H9 (cell line): ENCODE data around the gene ZMAT5. TPM values are rescaled to one million over a fixed set of nuclear protein-coding genes. Genes with fewer than 3 reads are reported as not detected.

Experiments
- DNase-seq: peaks from one replicate; pipeline ENCODE4 v3.0.0-alpha.2; 2017
- H2AFZ ChIP-seq: one replicate; pipeline ENCODE4 v1.6.1; 2013; ENCODE audit warnings: mild to moderate bottlenecking, low read length, control low read depth, moderate library complexity
- H2AK5ac ChIP-seq: 2 replicates; pipeline ENCODE4 v1.6.1; 2013; ENCODE audit warnings: low read length, control low read depth, mixed read lengths; ENCODE audit not compliant: insufficient read length
- H2BK120ac ChIP-seq: one replicate; pipeline ENCODE4 v1.6.1; 2013; ENCODE audit warnings: low read depth, mild to moderate bottlenecking, low read length, control low read depth, inconsistent platforms; ENCODE audit not compliant: poor library complexity, severe bottlenecking
- H2BK12ac ChIP-seq: 2 replicates; pipeline ENCODE4 v1.6.1; 2013; ENCODE audit warnings: low read length, control low read depth, mixed read lengths, low read depth; ENCODE audit not compliant: insufficient read length
- H2BK15ac ChIP-seq: 2 replicates; pipeline ENCODE4 v1.6.1; 2013; ENCODE audit warnings: low read depth, low read length, control low read depth
- H2BK20ac ChIP-seq: one replicate; pipeline ENCODE4 v1.6.1; 2013; ENCODE audit warnings: low read depth, mild to moderate bottlenecking, low read length, control low read depth, inconsistent platforms; ENCODE audit not compliant: poor library complexity, severe bottlenecking
- H2BK5ac ChIP-seq: 2 replicates; pipeline ENCODE4 v1.6.1; 2013; ENCODE audit warnings: low read length, control low read depth, mixed read lengths; ENCODE audit not compliant: insufficient read length
- H3K14ac ChIP-seq: 2 replicates; pipeline ENCODE4 v1.6.1; 2013; ENCODE audit warnings: low read length, control low read depth; ENCODE audit not compliant: insufficient read depth
- H3K18ac ChIP-seq: 2 replicates; pipeline ENCODE4 v1.6.1; 2013; ENCODE audit warnings: low read depth, mild to moderate bottlenecking, mixed read lengths, low read length, control low read depth; ENCODE audit not compliant: insufficient read length
- H3K23ac ChIP-seq: 2 replicates; pipeline ENCODE4 v1.6.1; 2013; ENCODE audit warnings: low read length, control low read depth, mixed read lengths, low read depth; ENCODE audit not compliant: insufficient read length
- H3K23me2 ChIP-seq: 2 replicates; pipeline ENCODE4 v1.6.1; 2013; ENCODE audit warnings: low read depth, mild to moderate bottlenecking, mixed read lengths, low read length, control low read depth; ENCODE audit not compliant: insufficient read length, poor library complexity, severe bottlenecking
- H3K27ac ChIP-seq: 2 replicates; pipeline ENCODE4 v1.5.1; 2013; ENCODE audit warnings: low read length, control low read depth, mixed read lengths, low read depth; ENCODE audit not compliant: insufficient read length
- H3K27me3 ChIP-seq: 2 replicates; pipeline ENCODE4 v1.6.1; 2013; ENCODE audit warnings: low read length, control low read depth, inconsistent platforms; ENCODE audit not compliant: insufficient read depth
- H3K4ac ChIP-seq: 2 replicates; pipeline ENCODE4 v1.6.1; 2013; ENCODE audit warnings: low read depth, mild to moderate bottlenecking, control low read depth, inconsistent platforms, low read length, moderate library complexity
- H3K4me1 ChIP-seq: 2 replicates; pipeline ENCODE4 v1.6.1; 2013; ENCODE audit warnings: low read length, control low read depth, inconsistent platforms; ENCODE audit not compliant: insufficient read depth
- H3K4me2 ChIP-seq: 2 replicates; pipeline ENCODE4 v1.6.1; 2013; ENCODE audit warnings: low read length, control low read depth, mixed read lengths; ENCODE audit not compliant: insufficient read length, insufficient read depth
- H3K56ac ChIP-seq: 2 replicates; pipeline ENCODE4 v1.6.1; 2013; ENCODE audit warnings: low read depth, mild to moderate bottlenecking, mixed read lengths, low read length, control low read depth; ENCODE audit not compliant: insufficient read length
- H3K79me1 ChIP-seq: 2 replicates; pipeline ENCODE4 v1.6.1; 2013; ENCODE audit warnings: low read depth, mild to moderate bottlenecking, moderate library complexity, low read length, control low read depth, inconsistent platforms; ENCODE audit not compliant: insufficient read depth, poor library complexity, severe bottlenecking
- H3K79me2 ChIP-seq: 2 replicates; pipeline ENCODE4 v1.6.1; 2013; ENCODE audit warnings: low read length, control low read depth, inconsistent platforms; ENCODE audit not compliant: insufficient read depth
- H3K9ac ChIP-seq: 2 replicates; pipeline ENCODE4 v1.6.1; 2013; ENCODE audit warnings: low read length, control low read depth, mixed read lengths; ENCODE audit not compliant: insufficient read length; ENCODE audit errors: extremely low read depth
- H3K9me3 ChIP-seq: one replicate; pipeline ENCODE4 v1.6.1; 2013; ENCODE audit warnings: low read depth, low read length, inconsistent platforms; ENCODE audit not compliant: control insufficient read depth
- H3T11ph ChIP-seq: one replicate; pipeline ENCODE4 v1.6.1; 2013; ENCODE audit warnings: mild to moderate bottlenecking, low read length, control low read depth, inconsistent platforms
- H4K20me1 ChIP-seq: one replicate; pipeline ENCODE4 v1.6.1; 2013; ENCODE audit not compliant: control insufficient read depth, insufficient read length, insufficient read depth
- H4K5ac ChIP-seq: 2 replicates; pipeline ENCODE4 v1.6.1; 2013; ENCODE audit warnings: low read depth, mild to moderate bottlenecking, mixed read lengths, low read length, control low read depth; ENCODE audit not compliant: insufficient read length
- H4K8ac ChIP-seq: replicated peaks from 2 replicates; pipeline ENCODE4 v1.6.1; 2013; ENCODE audit warnings: low read length, control low read depth, mixed read lengths, low read depth; ENCODE audit not compliant: insufficient read length
- H4K91ac ChIP-seq: 2 replicates; pipeline ENCODE4 v1.6.1; 2013; ENCODE audit warnings: low read depth, mild to moderate bottlenecking, moderate library complexity, mixed read lengths, low read length, control low read depth; ENCODE audit not compliant: insufficient read length
- H3K27ac Mint-ChIP-seq, 3 experiments: 2 replicates in 2 of 3; 3 replicates in 1 of 3; pipeline ENCODE4 v1.8.0; 2020 to 2021; ENCODE audit warnings: mixed read lengths in 3 of 3, mild to moderate bottlenecking in 1 of 3, moderate library complexity in 1 of 3
- H3K27me3 Mint-ChIP-seq: 2 replicates; pipeline ENCODE4 v1.8.0; 2021; ENCODE audit warnings: low read depth, mild to moderate bottlenecking, moderate library complexity, mixed read lengths
- H3K36me3 Mint-ChIP-seq, 3 experiments: 2 replicates in 2 of 3; 3 replicates in 1 of 3; pipeline ENCODE4 v1.8.0; 2020 to 2021; ENCODE audit warnings: low read depth in 3 of 3, mixed read lengths in 3 of 3; ENCODE audit not compliant: insufficient read depth in 1 of 3
- H3K4me1 Mint-ChIP-seq, 2 experiments: 2 replicates each; pipeline ENCODE4 v1.8.0; 2020; ENCODE audit warnings: mixed read lengths in 2 of 2
- H3K4me3 Mint-ChIP-seq, 2 experiments: 2 replicates in 1 of 2; 3 replicates in 1 of 2; pipeline ENCODE4 v1.8.0; 2020 to 2021; ENCODE audit warnings: mild to moderate bottlenecking in 2 of 2, mixed read lengths in 2 of 2, moderate library complexity in 1 of 2
- H3K9me3 Mint-ChIP-seq, 2 experiments: 2 replicates in 1 of 2; 3 replicates in 1 of 2; pipeline ENCODE4 v1.8.0; 2020; ENCODE audit warnings: mild to moderate bottlenecking in 2 of 2, mixed read lengths in 2 of 2, moderate library complexity in 1 of 2
- WGBS: extraction: QIAGEN DNeasy Blood & Tissue Kit; methylation state at CpG from one replicate; pipeline ENCODE4 v1.1.7; 2013; ENCODE audit warnings: missing lambda C conversion rate, low lambda C conversion rate, mixed read lengths; ENCODE audit not compliant: insufficient read length; ENCODE audit errors: extremely low coverage; 5-methylcytosine and 5-hydroxymethylcytosine counted together
- total RNA-seq: library from RNA; stranded (reverse); gene quantifications from 2 replicates; pipeline ENCODE4 v1.2.1, GENCODE V29; 2021
- TF ChIP-seq, protein P1 (sequence below): fragments of 200-600 bp; sonication (generic); conservative IDR thresholded peaks from 3 replicates; pipeline ENCODE4 v1.8.0; 2021; ENCODE audit warnings: antibody characterized with exemption, mild to moderate bottlenecking

Gene ZMAT5
- total RNA-seq, 1 experiment from 2014 or later, result 13.9 TPM

DNA sequence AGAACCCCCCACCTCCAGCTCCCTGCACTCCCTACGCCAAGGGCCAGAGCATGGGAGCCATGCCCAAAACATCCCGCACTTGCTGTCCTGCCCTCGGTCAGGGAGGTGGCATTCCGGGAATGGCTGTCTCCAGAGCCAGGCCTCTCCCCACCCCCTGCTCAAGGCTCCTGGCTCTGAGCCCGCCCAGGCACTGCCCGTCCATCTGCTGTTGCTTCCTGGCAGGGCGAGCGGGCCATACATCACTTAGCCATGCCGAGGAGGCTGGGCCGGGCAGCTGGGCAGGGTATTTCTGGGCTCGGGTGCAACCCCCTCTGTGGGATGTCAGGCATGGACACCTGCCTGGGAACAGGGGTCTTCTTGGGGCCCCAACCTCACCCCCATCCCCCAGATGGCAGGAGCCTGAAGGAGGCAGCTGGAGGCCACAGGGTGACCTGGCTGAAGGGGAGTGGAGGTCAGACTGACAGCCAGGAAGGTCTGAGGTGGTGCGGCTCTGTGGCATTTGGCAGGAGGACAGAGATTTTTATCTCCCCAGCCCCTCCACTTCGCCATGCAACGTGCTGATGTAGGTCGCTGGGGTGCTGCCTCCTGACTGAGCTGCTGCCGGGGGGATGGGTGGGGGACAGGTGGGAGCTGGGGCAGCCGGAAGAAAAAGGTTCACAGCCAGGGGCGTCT lies 55.7 kb downstream of the ZMAT5 start:
- Histone ChIP-seq H3K9ac (no peak overlapping the region), H2BK12ac (no peak overlapping the region), H2BK5ac (no peak overlapping the region), H3K23ac (no peak overlapping the region), H3K79me1 (no peaks in the 10 kb centered on the region), H3K23me2 (no peaks in the 10 kb centered on the region), H4K8ac (no peak overlapping the region), H2BK15ac (no peak overlapping the region), H3K27me3 (no peaks in the 10 kb centered on the region; the same call in 1 of the 2 replicates), H2AK5ac (no peak overlapping the region), H3K9me3 (no peaks in the 10 kb centered on the region), H3K79me2 (no peaks in the 10 kb centered on the region), H2BK120ac (no peak overlapping the region), H3K4me1 (no peaks in the 10 kb centered on the region; the same call in 1 of the 2 replicates), H3K4ac (no peak overlapping the region), H2AFZ (no peak overlapping the region), H4K91ac (no peak overlapping the region), H3K18ac (no peak overlapping the region), H4K5ac (no peak overlapping the region), H3T11ph (no peak overlapping the region), H4K20me1 (no peaks in the 10 kb centered on the region), H2BK20ac (no peak overlapping the region), H3K56ac (no peak overlapping the region), H3K27ac (no peak overlapping the region), H3K14ac (no peak overlapping the region), H3K4me2 (no peak overlapping the region)
- TF ChIP-seq, protein P1, sequence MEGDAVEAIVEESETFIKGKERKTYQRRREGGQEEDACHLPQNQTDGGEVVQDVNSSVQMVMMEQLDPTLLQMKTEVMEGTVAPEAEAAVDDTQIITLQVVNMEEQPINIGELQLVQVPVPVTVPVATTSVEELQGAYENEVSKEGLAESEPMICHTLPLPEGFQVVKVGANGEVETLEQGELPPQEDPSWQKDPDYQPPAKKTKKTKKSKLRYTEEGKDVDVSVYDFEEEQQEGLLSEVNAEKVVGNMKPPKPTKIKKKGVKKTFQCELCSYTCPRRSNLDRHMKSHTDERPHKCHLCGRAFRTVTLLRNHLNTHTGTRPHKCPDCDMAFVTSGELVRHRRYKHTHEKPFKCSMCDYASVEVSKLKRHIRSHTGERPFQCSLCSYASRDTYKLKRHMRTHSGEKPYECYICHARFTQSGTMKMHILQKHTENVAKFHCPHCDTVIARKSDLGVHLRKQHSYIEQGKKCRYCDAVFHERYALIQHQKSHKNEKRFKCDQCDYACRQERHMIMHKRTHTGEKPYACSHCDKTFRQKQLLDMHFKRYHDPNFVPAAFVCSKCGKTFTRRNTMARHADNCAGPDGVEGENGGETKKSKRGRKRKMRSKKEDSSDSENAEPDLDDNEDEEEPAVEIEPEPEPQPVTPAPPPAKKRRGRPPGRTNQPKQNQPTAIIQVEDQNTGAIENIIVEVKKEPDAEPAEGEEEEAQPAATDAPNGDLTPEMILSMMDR, result no peak
- H3K4me3 Mint-ChIP-seq, result no peak overlapping the region
- H3K27ac Mint-ChIP-seq, result no peak overlapping the region; a peak in 1 of 7 replicates
- peaks cover 83% of the 10 kb centered on the region for H3K27me3 Mint-ChIP-seq
- peaks cover 5 to 11% of the 10 kb centered on the region in 2 experiments for H3K4me1 Mint-ChIP-seq
- H3K36me3 Mint-ChIP-seq, result no peaks in the 10 kb centered on the region
- WGBS, result no CpG with 5 or more reads among the region's 18 CpGs
- DNase-seq, result no peak
- no peaks in the 10 kb centered on the region; a peak in 1 of 5 replicates for H3K9me3 Mint-ChIP-seq
